HEK293T (cell line): ENCODE measurements around the gene N4BP2L2.

ENCODE experiments used
- CTBP1 ChIP-seq: fragments of 450-650 bp; IDR thresholded peaks from 2 replicates; pipeline ENCODE4 v1.6.1; 2016; ENCODE audit warnings: borderline replicate concordance
- FOXA1 ChIP-seq: fragments of 450-650 bp; IDR thresholded peaks from 2 replicates; pipeline ENCODE4 v1.6.1; 2016; ENCODE audit warnings: mild to moderate bottlenecking
- FOXK2 ChIP-seq: fragments of 450-650 bp; IDR thresholded peaks from 2 replicates; pipeline ENCODE4 v1.6.1; 2016; ENCODE audit warnings: mild to moderate bottlenecking
- SP1 ChIP-seq: fragments of 450-650 bp; IDR thresholded peaks from 2 replicates; pipeline ENCODE4 v1.6.1; 2017
- SUZ12 ChIP-seq: fragments of 450-650 bp; IDR thresholded peaks from 2 replicates; pipeline ENCODE4 v1.6.1; 2016; ENCODE audit warnings: mild to moderate bottlenecking

DNA sequence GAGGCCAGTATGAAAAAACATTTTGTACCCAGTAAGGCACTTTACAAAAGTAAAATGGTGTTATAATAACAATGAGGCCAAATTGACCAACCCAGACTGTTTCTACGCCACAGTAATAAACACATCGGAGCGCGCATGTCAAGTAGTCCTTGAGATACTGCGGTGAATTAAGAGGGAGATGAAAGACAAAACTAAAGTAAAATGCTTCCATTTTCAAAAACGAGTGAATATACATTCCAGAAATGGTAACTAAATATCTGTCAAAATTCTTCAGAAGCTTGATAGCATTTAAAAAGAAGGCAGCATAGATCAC lies 129.6 kb downstream of the N4BP2L2 start:
- TF ChIP-seq SP1 (no peak), CTBP1 (no peak), SUZ12 (no peak), FOXK2 (no peak), FOXA1 (no peak)
